Prostate gland (tissue), 2 donors: ENCODE data around the gene ENTREP1.

Experiments
- CTCF ChIP-seq, 4 experiments: fragments of 200-600 bp in 2 of 4; fragments of 450-650 bp in 2 of 4; sonication (generic) in 2 of 4; IDR thresholded peaks; 1 replicate in 3 of 4; 2 replicates in 1 of 4; pipeline ENCODE4 v1.5.1; 2016 to 2019; ENCODE audit warnings: antibody characterized with exemption in 4 of 4, mild to moderate bottlenecking in 2 of 4, moderate library complexity in 2 of 4
- POLR2A ChIP-seq: fragments of 450-650 bp; IDR thresholded peaks from one replicate; pipeline ENCODE4 v1.6.1; 2016; ENCODE audit warnings: antibody characterized with exemption, mild to moderate bottlenecking
- POLR2AphosphoS5 ChIP-seq: sonication (generic); formaldehyde crosslinking; IDR thresholded peaks from one replicate; pipeline ENCODE4 v1.6.1; 2017; ENCODE audit warnings: antibody characterized with exemption

DNA sequence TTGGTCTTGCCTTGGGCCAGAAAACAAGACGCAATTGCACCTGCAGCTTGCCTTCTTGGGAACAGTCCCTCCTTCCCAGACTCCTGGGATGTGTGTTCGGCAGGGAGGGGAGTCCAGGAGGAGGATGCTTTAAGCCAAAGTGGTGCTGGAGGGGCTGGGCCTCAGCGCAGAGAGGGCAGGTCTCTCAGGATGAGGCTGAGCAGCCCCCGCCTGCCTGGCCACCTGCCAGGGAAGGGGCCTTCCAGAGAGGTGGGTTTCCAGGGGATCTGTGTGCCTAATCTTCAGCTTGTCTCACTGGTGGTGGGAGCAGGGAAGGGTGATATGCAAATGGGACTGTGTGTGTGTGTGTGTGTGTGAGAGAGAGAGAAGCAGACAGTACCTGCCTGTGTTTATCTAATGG is 105.2 kb downstream of the ENTREP1 start:
- TF ChIP-seq CTCF (IDR thresholded peaks at IDR 0.05) (no peak), POLR2AphosphoS5 (no peak), POLR2A (no peak)
